22Rv1 (cell line): ENCODE results near the gene KANSL1.

Experiments used
- CTCF ChIP-seq: fragments of 450-650 bp; IDR thresholded peaks from 2 replicates; pipeline ENCODE4 v1.5.1; 2017; ENCODE audit warnings: mild to moderate bottlenecking
- ZFX ChIP-seq: fragments of 450-650 bp; IDR thresholded peaks from 2 replicates; pipeline ENCODE4 v1.6.1; 2017; ENCODE audit warnings: antibody characterized with exemption, borderline replicate concordance

- TF ChIP-seq CTCF, result no peak
- TF ChIP-seq ZFX, result no peak
These were observed 193.3 kb downstream of the KANSL1 start for GRCh38 chr17:45999900-46000290.
